MM.1S (cell line): ENCODE measurements around the gene RPL6.
"Not testable (repeated sequence)": the region's sequence is repeated elsewhere in the genome, so short reads cannot be mapped to it uniquely, and the experiment has no call there.

Experiments used
- DNase-seq: peaks from one replicate; pipeline ENCODE4 v3.0.0-alpha.2; 2015
- H2AFZ ChIP-seq: fragments of 300-600 bp; sonication (generic); 2 replicates; pipeline ENCODE4 v1.6.0; 2016; ENCODE audit warnings: antibody characterized with exemption, low read length
- H3F3A ChIP-seq: fragments of 300-600 bp; sonication (generic); 2 replicates; pipeline ENCODE4 v1.6.1; 2016; ENCODE audit warnings: mild to moderate bottlenecking, antibody characterized with exemption, low read length, moderate library complexity, mixed read lengths; ENCODE audit not compliant: insufficient read depth
- H3K27ac ChIP-seq: fragments of 300-600 bp; sonication (generic); 2 replicates; pipeline ENCODE4 v1.5.1; 2016; ENCODE audit warnings: mild to moderate bottlenecking, low read length
- H3K27me3 ChIP-seq: fragments of 300-600 bp; sonication (generic); replicated peaks from 2 replicates; pipeline ENCODE4 v1.6.0; 2016; ENCODE audit warnings: low read length; ENCODE audit not compliant: insufficient read depth
- H3K36me3 ChIP-seq: fragments of 300-600 bp; sonication (generic); replicated peaks from 2 replicates; pipeline ENCODE4 v1.6.1; 2016; ENCODE audit warnings: mild to moderate bottlenecking, low read length, mixed read lengths; ENCODE audit not compliant: insufficient read depth
- H3K4me1 ChIP-seq: fragments of 300-600 bp; sonication (generic); 2 replicates; pipeline ENCODE4 v1.6.1; 2016; ENCODE audit warnings: low read length, mixed read lengths
- H3K4me2 ChIP-seq: fragments of 300-600 bp; sonication (generic); 2 replicates; pipeline ENCODE4 v1.6.0; 2016; ENCODE audit warnings: low read depth, low read length
- H3K4me3 ChIP-seq: fragments of 300-600 bp; sonication (generic); 2 replicates; pipeline ENCODE4 v1.5.1; 2016; ENCODE audit warnings: low read length, mixed read lengths
- H3K79me2 ChIP-seq: fragments of 300-600 bp; sonication (generic); 2 replicates; pipeline ENCODE4 v1.6.1; 2016; ENCODE audit warnings: mixed run types, low read length, mixed read lengths
- H3K9ac ChIP-seq: fragments of 300-600 bp; sonication (generic); 2 replicates; pipeline ENCODE4 v1.6.1; 2016; ENCODE audit warnings: low read length, mixed read lengths
- H3K9me2 ChIP-seq: fragments of 300-600 bp; sonication (generic); replicated peaks from 2 replicates; pipeline ENCODE4 v1.6.1; 2016; ENCODE audit warnings: mild to moderate bottlenecking, low read length, mixed read lengths; ENCODE audit not compliant: insufficient read depth
- H3K9me3 ChIP-seq: fragments of 300-600 bp; sonication (generic); replicated peaks from 2 replicates; pipeline ENCODE4 v1.6.1; 2016; ENCODE audit warnings: mild to moderate bottlenecking, low read length, mixed read lengths; ENCODE audit not compliant: insufficient read depth
- H4K20me1 ChIP-seq: fragments of 300-600 bp; sonication (generic); 2 replicates; pipeline ENCODE4 v1.6.1; 2016; ENCODE audit warnings: mild to moderate bottlenecking, low read length, moderate library complexity, mixed read lengths; ENCODE audit not compliant: insufficient read depth
- EZH2 ChIP-seq: fragments of 300-600 bp; sonication (generic); optimal IDR thresholded peaks from 2 replicates; pipeline ENCODE3; 2017; ENCODE audit warnings: low read depth, mild to moderate bottlenecking, antibody characterized with exemption, low read length, mixed read lengths
- EZH2phosphoT487 ChIP-seq: fragments of 300-600 bp; sonication (generic); IDR thresholded peaks from 2 replicates; pipeline ENCODE4 v1.6.1; 2018; ENCODE audit warnings: antibody characterized with exemption, low read length
- TF ChIP-seq, protein P1 (sequence below): fragments of 300-600 bp; sonication (generic); IDR thresholded peaks from 2 replicates; pipeline ENCODE4 v1.5.1; 2016; ENCODE audit warnings: antibody characterized with exemption, low read length, mixed read lengths

The RPL6 gene

DNA sequence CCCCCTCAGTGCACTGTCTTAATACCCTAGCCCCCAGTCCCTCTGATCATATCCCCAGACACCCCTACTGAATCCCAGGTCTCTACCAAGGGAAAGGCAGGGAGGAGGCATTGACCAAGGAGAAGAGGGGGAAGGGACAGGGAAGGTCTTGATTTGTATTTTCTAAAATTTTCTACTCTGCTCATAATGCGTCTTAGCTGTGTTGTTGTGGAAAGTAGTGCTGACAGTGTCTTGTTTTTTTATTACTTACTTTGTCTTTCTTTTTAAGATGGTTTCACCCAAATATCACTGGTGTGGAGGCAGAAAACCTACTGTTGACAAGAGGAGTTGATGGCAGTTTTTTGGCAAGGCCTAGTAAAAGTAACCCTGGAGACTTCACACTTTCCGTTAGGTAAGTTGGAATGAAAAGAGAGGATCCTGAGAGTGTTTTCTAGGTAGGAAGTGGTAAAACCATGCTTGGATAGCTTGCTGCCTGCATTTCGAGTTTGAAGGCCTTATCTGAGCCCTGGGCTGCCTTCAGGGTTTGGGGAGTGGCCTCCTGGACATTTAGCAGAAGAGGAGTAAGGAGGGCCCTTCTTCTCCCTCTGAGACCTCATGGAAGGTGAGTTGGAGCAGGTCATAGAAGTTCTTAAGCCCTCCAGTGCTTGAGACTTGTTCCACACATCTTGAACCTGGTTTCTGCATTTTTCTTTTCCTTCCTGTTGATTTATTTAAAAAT, 36.8 kb upstream of the RPL6 start:
- H3K27ac ChIP-seq = no peak overlapping the region
- H3K9me2 ChIP-seq = no peaks in the 10 kb centered on the region
- H3K79me2 ChIP-seq = no peaks in the 10 kb centered on the region
- TF ChIP-seq EZH2phosphoT487 (no peak), EZH2 (no peak)
- TF ChIP-seq, protein P1, sequence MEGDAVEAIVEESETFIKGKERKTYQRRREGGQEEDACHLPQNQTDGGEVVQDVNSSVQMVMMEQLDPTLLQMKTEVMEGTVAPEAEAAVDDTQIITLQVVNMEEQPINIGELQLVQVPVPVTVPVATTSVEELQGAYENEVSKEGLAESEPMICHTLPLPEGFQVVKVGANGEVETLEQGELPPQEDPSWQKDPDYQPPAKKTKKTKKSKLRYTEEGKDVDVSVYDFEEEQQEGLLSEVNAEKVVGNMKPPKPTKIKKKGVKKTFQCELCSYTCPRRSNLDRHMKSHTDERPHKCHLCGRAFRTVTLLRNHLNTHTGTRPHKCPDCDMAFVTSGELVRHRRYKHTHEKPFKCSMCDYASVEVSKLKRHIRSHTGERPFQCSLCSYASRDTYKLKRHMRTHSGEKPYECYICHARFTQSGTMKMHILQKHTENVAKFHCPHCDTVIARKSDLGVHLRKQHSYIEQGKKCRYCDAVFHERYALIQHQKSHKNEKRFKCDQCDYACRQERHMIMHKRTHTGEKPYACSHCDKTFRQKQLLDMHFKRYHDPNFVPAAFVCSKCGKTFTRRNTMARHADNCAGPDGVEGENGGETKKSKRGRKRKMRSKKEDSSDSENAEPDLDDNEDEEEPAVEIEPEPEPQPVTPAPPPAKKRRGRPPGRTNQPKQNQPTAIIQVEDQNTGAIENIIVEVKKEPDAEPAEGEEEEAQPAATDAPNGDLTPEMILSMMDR = no peak
- H3K4me1 ChIP-seq = no peaks in the 10 kb centered on the region
- no peaks in the 10 kb centered on the region for H3F3A ChIP-seq
- no peaks in the 10 kb centered on the region for H4K20me1 ChIP-seq
- H3K27me3 ChIP-seq = no peaks in the 10 kb centered on the region
- no peak overlapping the region for H2AFZ ChIP-seq
- no peaks in the 10 kb centered on the region for H3K9me3 ChIP-seq
- no peak overlapping the region for H3K9ac ChIP-seq
- no peaks in the 10 kb centered on the region for H3K36me3 ChIP-seq
- DNase-seq = no peak
- no peak overlapping the region for H3K4me3 ChIP-seq
- H3K4me2 ChIP-seq = no peak overlapping the region

DNA sequence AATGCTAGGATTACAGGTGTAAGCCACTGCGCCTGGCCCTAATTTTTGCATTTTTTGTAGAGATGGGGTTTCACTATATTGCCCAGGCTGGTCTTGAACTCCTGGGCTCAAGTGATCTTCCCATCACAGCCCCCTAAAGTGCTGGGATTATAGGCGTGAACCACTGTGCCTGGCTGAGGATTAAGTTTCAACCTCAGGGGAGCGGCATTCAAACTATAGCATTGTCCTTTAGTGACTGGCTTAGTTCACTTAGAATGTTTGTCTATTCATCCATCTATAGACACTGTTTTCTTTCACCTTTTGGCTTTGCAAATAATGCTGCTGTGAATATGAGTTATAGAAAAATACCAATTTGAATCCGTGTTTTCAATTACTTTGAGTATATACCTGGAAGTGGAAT, 34.5 kb upstream of the RPL6 start:
- H3K79me2 ChIP-seq = no peaks in the 10 kb centered on the region
- no peak for DNase-seq
- no peaks in the 10 kb centered on the region for H4K20me1 ChIP-seq
- no peaks in the 10 kb centered on the region for H3K36me3 ChIP-seq
- no peaks in the 10 kb centered on the region for H3K9me3 ChIP-seq
- H3K4me2 ChIP-seq = no peak overlapping the region
- H3K27ac ChIP-seq = no peak overlapping the region
- H3K9ac ChIP-seq = no peak overlapping the region
- no peaks in the 10 kb centered on the region for H3F3A ChIP-seq
- TF ChIP-seq, protein P1 = no peak
- TF ChIP-seq EZH2 (no peak), EZH2phosphoT487 (no peak)
- H3K9me2 ChIP-seq = no peaks in the 10 kb centered on the region
- no peak overlapping the region for H2AFZ ChIP-seq
- H3K4me1 ChIP-seq = no peaks in the 10 kb centered on the region
- no peaks in the 10 kb centered on the region for H3K27me3 ChIP-seq
- no peak overlapping the region for H3K4me3 ChIP-seq

DNA sequence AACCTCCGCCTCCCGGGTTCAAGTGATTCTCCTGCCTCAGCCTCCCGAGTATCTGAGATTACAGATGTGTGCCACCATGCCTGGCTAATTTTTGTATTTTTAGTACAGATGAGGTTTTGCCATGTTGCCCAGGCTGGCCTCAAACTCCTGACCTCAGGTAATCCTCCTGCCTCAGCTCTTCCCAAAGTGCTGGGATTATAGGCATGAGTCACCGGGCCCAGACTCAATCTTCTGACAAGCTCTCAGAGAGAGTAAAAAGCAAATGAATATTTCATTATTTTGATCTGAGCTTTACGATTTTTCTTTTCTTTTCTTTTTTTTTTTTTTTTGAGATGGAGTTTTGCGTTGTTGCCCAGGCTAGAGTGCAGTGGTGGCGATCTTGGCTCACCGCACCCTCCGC, 31.2 kb upstream of the RPL6 start:
- not testable (repeated sequence) for H3F3A ChIP-seq, H4K20me1 ChIP-seq, H3K9ac ChIP-seq, DNase-seq, H3K27me3 ChIP-seq, H3K4me3 ChIP-seq, H3K27ac ChIP-seq, H3K36me3 ChIP-seq, H3K4me2 ChIP-seq, H2AFZ ChIP-seq, H3K4me1 ChIP-seq, H3K9me2 ChIP-seq, H3K9me3 ChIP-seq
- peaks cover 13% of the 10 kb centered on the region; the same call in 1 of the 2 replicates for H3K79me2 ChIP-seq

DNA sequence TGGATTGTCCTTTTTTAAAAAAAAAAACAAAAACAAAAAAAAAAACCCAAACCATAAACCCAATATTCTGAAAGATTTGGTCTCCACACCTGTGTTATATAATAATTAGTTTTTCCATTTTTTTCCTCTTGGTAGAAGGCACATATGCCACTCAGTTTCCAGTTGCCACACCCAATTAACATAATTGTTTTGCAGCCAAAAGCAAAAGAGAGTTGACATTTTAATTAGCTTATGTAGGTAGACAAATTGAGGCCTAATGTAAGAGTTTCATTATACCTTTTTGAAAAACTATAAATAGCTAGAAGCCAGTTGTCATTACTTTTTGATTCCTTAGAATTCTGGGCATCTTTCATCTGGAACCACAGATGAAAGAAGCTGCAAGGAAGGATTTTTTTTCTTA, 30.4 kb upstream of the RPL6 start:
- H3K4me2 ChIP-seq = no peak overlapping the region
- H3K4me1 ChIP-seq = no peaks in the 10 kb centered on the region
- no peak overlapping the region for H3K9ac ChIP-seq
- no peak for TF ChIP-seq EZH2phosphoT487
- no peak for TF ChIP-seq EZH2
- TF ChIP-seq, protein P1 = no peak
- H3K9me2 ChIP-seq = no peaks in the 10 kb centered on the region
- no peak overlapping the region for H3K27ac ChIP-seq
- no peak overlapping the region for H2AFZ ChIP-seq
- DNase-seq = no peak
- peaks cover 17% of the 10 kb centered on the region for H3K79me2 ChIP-seq
- H3K9me3 ChIP-seq = no peaks in the 10 kb centered on the region
- H3K27me3 ChIP-seq = no peaks in the 10 kb centered on the region
- H3K4me3 ChIP-seq = no peak overlapping the region
- no peaks in the 10 kb centered on the region for H3F3A ChIP-seq
- no peaks in the 10 kb centered on the region for H4K20me1 ChIP-seq
- no peaks in the 10 kb centered on the region for H3K36me3 ChIP-seq

DNA sequence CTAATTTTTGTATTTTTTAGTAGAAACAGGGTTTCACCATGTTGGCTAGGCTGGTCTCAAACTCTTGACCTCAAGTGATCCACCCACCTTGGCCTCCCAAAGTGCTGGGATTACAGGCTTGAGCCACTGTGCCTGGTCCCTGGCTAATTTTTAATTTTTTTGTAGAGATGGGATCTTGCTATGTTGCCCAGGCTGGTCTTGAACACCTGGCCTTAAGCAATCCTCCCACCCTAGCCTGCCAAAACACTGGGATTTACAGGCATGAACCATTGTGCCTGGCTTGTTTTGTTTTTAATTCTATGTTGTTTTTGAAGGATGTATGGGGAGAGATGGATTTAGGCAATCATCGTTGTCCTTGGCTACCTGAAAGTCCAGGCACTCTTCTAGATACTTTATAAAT, 29.2 kb upstream of the RPL6 start:
- H2AFZ ChIP-seq, H3F3A ChIP-seq, H3K9ac ChIP-seq, H3K27ac ChIP-seq, DNase-seq, H3K9me3 ChIP-seq, H3K4me3 ChIP-seq, H3K27me3 ChIP-seq, H4K20me1 ChIP-seq, H3K4me2 ChIP-seq, H3K9me2 ChIP-seq, H3K4me1 ChIP-seq, H3K36me3 ChIP-seq: not testable (repeated sequence)
- peaks cover 20% of the 10 kb centered on the region for H3K79me2 ChIP-seq
